ENCODE measurements around the gene SLAMF9.

Gene SLAMF9

DNA sequence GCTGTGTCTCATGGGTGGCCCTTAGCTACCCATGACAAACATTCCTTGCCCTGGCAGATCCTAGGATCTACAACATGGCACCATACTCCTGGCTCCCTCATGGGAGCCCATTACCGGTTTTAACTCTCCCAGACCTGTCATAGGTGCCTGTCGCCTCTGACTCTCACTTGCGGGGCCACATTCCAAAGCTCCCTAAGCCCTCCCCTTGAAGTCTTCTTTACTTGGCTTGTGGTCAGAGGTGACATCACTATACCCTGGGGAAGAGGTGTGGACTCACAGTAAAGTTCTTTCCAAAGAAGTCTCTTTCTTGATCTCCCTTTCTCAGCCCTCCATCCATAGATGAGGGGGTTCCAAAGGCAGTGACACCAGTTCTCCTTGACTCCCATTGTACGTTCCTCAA is 5.4 kb upstream of the SLAMF9 start:
- no peak for DNase-seq (ENCODE audit: low read depth)
- TF ChIP-seq POLR2A (IDR thresholded peaks at IDR 0.05; ENCODE audit: extremely low read depth, insufficient read length) (no peak), MYC (IDR thresholded peaks at IDR 0.05; ENCODE audit: low read depth, low read length) (no peak)
- TF ChIP-seq, protein P1, sequence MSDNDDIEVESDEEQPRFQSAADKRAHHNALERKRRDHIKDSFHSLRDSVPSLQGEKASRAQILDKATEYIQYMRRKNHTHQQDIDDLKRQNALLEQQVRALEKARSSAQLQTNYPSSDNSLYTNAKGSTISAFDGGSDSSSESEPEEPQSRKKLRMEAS (IDR thresholded peaks at IDR 0.05; ENCODE audit: low read depth, low read length): no peak
- TF ChIP-seq, protein P2, sequence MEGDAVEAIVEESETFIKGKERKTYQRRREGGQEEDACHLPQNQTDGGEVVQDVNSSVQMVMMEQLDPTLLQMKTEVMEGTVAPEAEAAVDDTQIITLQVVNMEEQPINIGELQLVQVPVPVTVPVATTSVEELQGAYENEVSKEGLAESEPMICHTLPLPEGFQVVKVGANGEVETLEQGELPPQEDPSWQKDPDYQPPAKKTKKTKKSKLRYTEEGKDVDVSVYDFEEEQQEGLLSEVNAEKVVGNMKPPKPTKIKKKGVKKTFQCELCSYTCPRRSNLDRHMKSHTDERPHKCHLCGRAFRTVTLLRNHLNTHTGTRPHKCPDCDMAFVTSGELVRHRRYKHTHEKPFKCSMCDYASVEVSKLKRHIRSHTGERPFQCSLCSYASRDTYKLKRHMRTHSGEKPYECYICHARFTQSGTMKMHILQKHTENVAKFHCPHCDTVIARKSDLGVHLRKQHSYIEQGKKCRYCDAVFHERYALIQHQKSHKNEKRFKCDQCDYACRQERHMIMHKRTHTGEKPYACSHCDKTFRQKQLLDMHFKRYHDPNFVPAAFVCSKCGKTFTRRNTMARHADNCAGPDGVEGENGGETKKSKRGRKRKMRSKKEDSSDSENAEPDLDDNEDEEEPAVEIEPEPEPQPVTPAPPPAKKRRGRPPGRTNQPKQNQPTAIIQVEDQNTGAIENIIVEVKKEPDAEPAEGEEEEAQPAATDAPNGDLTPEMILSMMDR (IDR thresholded peaks at IDR 0.05; ENCODE audit: low read depth, low read length): no peak
- H3K4me3 ChIP-seq (ENCODE audit: low read depth, low read length): no peak overlapping the region

DNA sequence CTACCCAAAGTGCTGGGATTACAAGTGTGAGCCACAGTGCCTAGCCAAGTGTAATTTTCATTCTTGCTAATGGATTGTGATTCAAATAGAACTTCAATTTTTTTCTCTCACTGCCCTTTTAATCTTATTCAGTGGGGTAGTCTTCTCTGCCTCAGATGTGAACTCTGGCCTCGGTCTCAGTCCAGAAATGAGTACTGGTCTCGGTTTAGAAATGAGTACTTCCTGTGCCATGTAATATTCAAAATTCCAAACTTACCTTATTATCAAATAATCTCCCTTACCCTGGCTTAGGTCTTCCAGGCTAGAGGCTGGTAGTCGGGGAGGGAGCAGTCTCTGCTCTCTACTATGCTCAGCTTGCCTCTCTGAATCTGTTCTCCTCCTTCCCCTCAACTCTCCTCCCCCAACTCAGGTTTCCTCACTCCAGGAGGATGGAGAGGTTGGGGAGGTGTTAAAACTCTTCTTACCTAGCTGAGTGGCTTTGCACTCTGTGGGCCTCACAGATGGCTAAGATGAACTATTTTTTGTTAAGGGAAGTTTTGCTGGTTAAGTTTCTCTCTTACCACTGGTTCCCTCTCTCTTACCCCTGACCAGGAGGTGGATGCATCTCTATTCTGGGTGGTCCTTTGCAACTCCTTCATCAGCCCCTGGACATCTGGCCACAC is 4.8 kb upstream of the SLAMF9 start:
- no peak overlapping the region for H3K4me3 ChIP-seq (ENCODE audit: low read depth, low read length)

DNA sequence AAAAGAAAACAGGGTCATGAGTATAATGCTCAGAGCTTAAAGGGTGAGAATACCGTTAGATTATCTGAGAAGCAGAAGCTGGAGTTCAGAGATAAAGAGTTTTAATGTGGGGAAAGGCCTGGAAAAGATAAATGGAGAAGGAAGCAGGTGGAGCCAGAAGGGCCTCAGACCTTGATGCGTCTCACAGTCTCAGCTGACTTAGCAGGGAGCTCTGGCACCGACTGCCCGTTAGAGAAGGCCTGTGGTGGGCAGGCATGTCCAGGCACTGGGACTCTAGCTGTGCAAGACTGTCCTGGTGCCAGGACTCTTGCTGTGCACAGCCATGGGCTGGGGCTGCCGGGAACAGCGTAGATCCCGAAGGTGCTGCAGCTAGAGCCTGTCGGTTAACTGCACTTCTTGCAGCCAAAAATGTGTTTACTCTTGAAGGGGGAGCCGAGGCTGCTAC is 3.8 kb upstream of the SLAMF9 start:
- no peak for DNase-seq (ENCODE audit: low read depth)
- H3K4me3 ChIP-seq (ENCODE audit: low read depth, low read length): no peak overlapping the region
- TF ChIP-seq, protein P1 (IDR thresholded peaks at IDR 0.05; ENCODE audit: low read depth, low read length): no peak
- TF ChIP-seq POLR2A (IDR thresholded peaks at IDR 0.05; ENCODE audit: extremely low read depth, insufficient read length): no peak
- TF ChIP-seq, protein P2 (IDR thresholded peaks at IDR 0.05; ENCODE audit: low read depth, low read length): no peak
- no peak for TF ChIP-seq MYC (IDR thresholded peaks at IDR 0.05; ENCODE audit: low read depth, low read length)

More for the DNA sequence above, 4.8 kb upstream of the SLAMF9 start:
- no peak for DNase-seq (ENCODE audit: low read depth)
- no peak for TF ChIP-seq MYC (IDR thresholded peaks at IDR 0.05; ENCODE audit: low read depth, low read length)
- TF ChIP-seq, protein P2 (IDR thresholded peaks at IDR 0.05; ENCODE audit: low read depth, low read length): no peak
- TF ChIP-seq, protein P1 (IDR thresholded peaks at IDR 0.05; ENCODE audit: low read depth, low read length): no peak
- no peak for TF ChIP-seq POLR2A (IDR thresholded peaks at IDR 0.05; ENCODE audit: extremely low read depth, insufficient read length)

DNA sequence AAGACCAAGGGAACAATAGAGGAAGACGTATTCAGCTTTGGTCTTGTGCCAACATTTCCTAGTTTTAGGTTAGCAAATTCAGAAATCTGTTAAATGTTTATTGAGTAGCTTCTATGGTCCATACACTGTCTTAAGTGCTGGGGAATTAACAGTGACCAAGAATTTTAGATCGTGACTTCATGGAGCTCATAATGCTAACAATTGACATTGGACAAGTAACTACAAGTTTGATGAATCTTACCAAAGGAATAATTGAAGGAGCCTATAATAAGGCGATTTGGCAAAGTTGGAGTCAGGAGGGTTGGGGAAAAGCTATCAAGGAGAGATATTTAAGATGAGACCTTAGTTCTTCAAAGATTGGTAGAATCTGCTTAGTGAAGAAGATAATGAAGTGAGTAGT is 1.4 kb upstream of the SLAMF9 start:
- no peak overlapping the region for H3K4me3 ChIP-seq (ENCODE audit: low read depth, low read length)
- TF ChIP-seq POLR2A (IDR thresholded peaks at IDR 0.05; ENCODE audit: extremely low read depth, insufficient read length) (no peak), MYC (IDR thresholded peaks at IDR 0.05; ENCODE audit: low read depth, low read length) (no peak)
- TF ChIP-seq, protein P1 (IDR thresholded peaks at IDR 0.05; ENCODE audit: low read depth, low read length): no peak
- TF ChIP-seq, protein P2 (IDR thresholded peaks at IDR 0.05; ENCODE audit: low read depth, low read length): no peak
- no peak for DNase-seq (ENCODE audit: low read depth)

DNA sequence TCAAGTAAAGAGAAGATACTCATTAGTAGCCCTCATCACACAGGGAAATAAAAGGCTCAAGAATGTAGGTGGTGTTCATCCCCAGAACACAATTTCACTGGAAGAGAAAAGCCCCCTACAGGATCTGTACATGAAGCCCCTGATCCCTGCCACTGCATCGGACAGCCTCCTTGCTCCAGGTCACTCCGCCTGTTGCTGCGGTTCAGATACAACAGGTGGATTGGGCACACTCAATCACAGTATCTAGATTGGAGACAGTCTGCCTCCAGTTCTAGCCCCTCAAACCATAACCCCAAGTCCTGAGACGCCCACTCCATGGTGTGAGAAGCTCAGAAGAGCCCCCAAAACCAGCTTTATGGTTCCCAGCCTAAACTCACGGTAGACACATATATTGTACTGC is 1.1 kb downstream of the SLAMF9 start:
- no peak for DNase-seq (ENCODE audit: low read depth)
- no peak overlapping the region for H3K4me3 ChIP-seq (ENCODE audit: low read depth, low read length)
- TF ChIP-seq, protein P2 (IDR thresholded peaks at IDR 0.05; ENCODE audit: low read depth, low read length): no peak
- TF ChIP-seq, protein P1 (IDR thresholded peaks at IDR 0.05; ENCODE audit: low read depth, low read length): no peak
- TF ChIP-seq POLR2A (IDR thresholded peaks at IDR 0.05; ENCODE audit: extremely low read depth, insufficient read length) (no peak), MYC (IDR thresholded peaks at IDR 0.05; ENCODE audit: low read depth, low read length) (no peak)
